ENCODE data around the gene FTO. TPM values are rescaled to one million over a fixed set of nuclear protein-coding genes. Genes with fewer than 3 reads are reported as not detected.
"Not testable (repeated sequence)": the region's sequence is repeated elsewhere in the genome, so short reads cannot be mapped to it uniquely, and the experiment has no call there.

The FTO gene
- total RNA-seq, 1 donor from 2014 or later: 69.5 TPM

GRCh38 chr16:53837426-53837825 lies 133.5 kb downstream of the FTO start:
- DNase-seq (ENCODE audit: missing footprints) (no peak), ATAC-seq (no peak)
- intact Hi-C loops (cut with DNase I): no loop called here

GRCh38 chr16:53839150-53839549 lies 135.2 kb downstream of the FTO start:
- DNase-seq (ENCODE audit: missing footprints) (no peak), ATAC-seq (no peak)
- intact Hi-C loops (cut with DNase I): no loop called here

GRCh38 chr16:53840456-53840855 lies 136.5 kb downstream of the FTO start:
- DNase-seq (ENCODE audit: missing footprints) (no peak), ATAC-seq (no peak)
- intact Hi-C loops (cut with DNase I): no loop called here

GRCh38 chr16:53841884-53842283 lies 137.9 kb downstream of the FTO start:
- ATAC-seq: no peak
- intact Hi-C loops (cut with DNase I): no loop called here
- no peak for DNase-seq (ENCODE audit: missing footprints)

- no peak for ATAC-seq
- DNase-seq (ENCODE audit: missing footprints): no peak
- intact Hi-C loops (cut with DNase I): no loop called here
Observed at GRCh38 chr16:53843084-53843483, 139.1 kb downstream of the FTO start.

GRCh38 chr16:53844804-53845203 lies 140.8 kb downstream of the FTO start:
- ATAC-seq (no peak), DNase-seq (ENCODE audit: missing footprints) (no peak)
- intact Hi-C loops (cut with DNase I): no loop called here

GRCh38 chr16:53846549-53846948 lies 142.6 kb downstream of the FTO start:
- peak; percentile 69 for DNase-seq (ENCODE audit: missing footprints)
- ATAC-seq; intact Hi-C loops (cut with DNase I): not testable (repeated sequence)

- no peak for ATAC-seq
- DNase-seq (ENCODE audit: missing footprints): no peak
- intact Hi-C loops (cut with DNase I): no loop called here
Observed at GRCh38 chr16:53846971-53847370, 143.0 kb downstream of the FTO start.

GRCh38 chr16:53848277-53848942 lies 144.5 kb downstream of the FTO start:
- no peak for DNase-seq (ENCODE audit: missing footprints)
- intact Hi-C loops (cut with DNase I): no loop called here
- no peak for ATAC-seq

GRCh38 chr16:53848950-53849349 lies 145.0 kb downstream of the FTO start:
- no peak for DNase-seq (ENCODE audit: missing footprints)
- intact Hi-C loops (cut with DNase I): no loop called here
- no peak for ATAC-seq

- ATAC-seq: no peak
- intact Hi-C loops (cut with DNase I): no loop called here
- DNase-seq (ENCODE audit: missing footprints): no peak
Observed at GRCh38 chr16:53849585-53849984, 145.6 kb downstream of the FTO start.

GRCh38 chr16:53849994-53850393 lies 146.0 kb downstream of the FTO start:
- ATAC-seq (no peak), DNase-seq (ENCODE audit: missing footprints) (no peak)
- intact Hi-C loops (cut with DNase I): no loop called here

- intact Hi-C loops (cut with DNase I): no loop called here
- no peak for ATAC-seq
- DNase-seq (ENCODE audit: missing footprints): no peak
Observed at GRCh38 chr16:53852678-53853077, 148.7 kb downstream of the FTO start.

- DNase-seq (ENCODE audit: missing footprints): no peak
- ATAC-seq: no peak
- intact Hi-C loops (cut with DNase I): no loop called here
Observed at GRCh38 chr16:53855056-53855455, 151.1 kb downstream of the FTO start.

- ATAC-seq (no peak), DNase-seq (ENCODE audit: missing footprints) (no peak)
- intact Hi-C loops (cut with DNase I): no loop called here
Observed at GRCh38 chr16:53855511-53855910, 151.6 kb downstream of the FTO start.

GRCh38 chr16:53859995-53860540 lies 156.1 kb downstream of the FTO start:
- intact Hi-C loops (cut with DNase I): no loop called here
- ATAC-seq: no peak
- DNase-seq (ENCODE audit: missing footprints): no peak

GRCh38 chr16:53863861-53864260 lies 159.9 kb downstream of the FTO start:
- intact Hi-C loops (cut with DNase I): no loop called here
- ATAC-seq (no peak), DNase-seq (ENCODE audit: missing footprints) (no peak)

GRCh38 chr16:53864819-53865493 lies 161.0 kb downstream of the FTO start:
- ATAC-seq (no peak), DNase-seq (ENCODE audit: missing footprints) (no peak)
- intact Hi-C loops (cut with DNase I): no loop called here

- DNase-seq (ENCODE audit: missing footprints) (no peak), ATAC-seq (peak; percentile 59)
- intact Hi-C loops (cut with DNase I): no loop called here
Observed at GRCh38 chr16:53865494-53865863, 161.5 kb downstream of the FTO start.

- DNase-seq (ENCODE audit: missing footprints): no peak
- no peak for ATAC-seq
- intact Hi-C loops (cut with DNase I): no loop called here
Observed at GRCh38 chr16:53866520-53866919, 162.6 kb downstream of the FTO start.

- intact Hi-C loops (cut with DNase I): no loop called here
- DNase-seq (ENCODE audit: missing footprints): no peak
- ATAC-seq: no peak
Observed at GRCh38 chr16:53870831-53871230, 166.9 kb downstream of the FTO start.

Data from Right ventricle myocardium inferior (tissue), 1 donor.